GM18519 (cell line): ENCODE results near the gene MRPS31.

Experiments
- ATAC-seq: cut with Tn5 transposase; IDR thresholded peaks from one replicate; pipeline ENCODE4 v1.9.1; 2021; ENCODE audit warnings: mild to moderate bottlenecking, moderate library complexity; ENCODE audit not compliant: unreplicated experiment, low FRiP score

The MRPS31 gene

DNA sequence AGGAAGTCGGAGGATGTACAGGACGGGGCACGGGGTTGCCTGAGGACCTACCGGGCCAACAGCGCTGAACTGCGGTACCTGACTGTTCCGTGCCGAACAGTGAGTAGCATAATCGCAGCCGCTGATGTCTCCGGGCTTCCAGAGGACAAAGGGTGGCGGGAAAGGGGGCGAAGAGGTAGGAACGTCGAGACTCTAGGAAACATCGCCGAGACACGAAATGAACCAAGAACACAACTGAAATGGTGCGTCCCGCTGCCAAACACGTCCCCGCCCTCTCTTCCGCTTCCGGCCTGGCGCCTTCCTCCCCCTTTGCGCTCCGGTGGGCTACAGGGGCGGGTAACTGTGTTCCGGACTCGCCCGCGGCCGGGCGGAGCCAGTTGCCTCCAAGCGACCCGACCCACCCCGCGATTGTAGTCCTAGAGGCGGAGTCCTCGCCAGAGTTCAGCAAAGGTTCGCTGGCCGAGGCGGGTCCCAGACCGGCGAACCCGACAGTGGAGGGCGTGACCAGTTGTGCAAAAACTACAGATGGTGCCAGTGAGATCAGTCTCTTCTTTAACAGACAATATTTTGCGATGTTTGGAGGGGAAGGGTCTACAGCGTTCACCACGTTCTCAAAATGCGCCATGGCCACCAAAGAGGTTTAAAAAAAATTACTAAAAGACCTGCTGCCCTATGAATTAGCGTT is at the start of gene MRPS31:
Gene MRPS31, minus strand, starts transcription at position 257 of the 685 bp plus-strand sequence. Its CDS starts 54 bp downstream, at position 203.
- ATAC-seq, result peak; percentile 94

GRCh38 chr13:40819797-40820315 is 48.9 kb upstream of the MRPS31 start:
- ATAC-seq, result no peak

DNA sequence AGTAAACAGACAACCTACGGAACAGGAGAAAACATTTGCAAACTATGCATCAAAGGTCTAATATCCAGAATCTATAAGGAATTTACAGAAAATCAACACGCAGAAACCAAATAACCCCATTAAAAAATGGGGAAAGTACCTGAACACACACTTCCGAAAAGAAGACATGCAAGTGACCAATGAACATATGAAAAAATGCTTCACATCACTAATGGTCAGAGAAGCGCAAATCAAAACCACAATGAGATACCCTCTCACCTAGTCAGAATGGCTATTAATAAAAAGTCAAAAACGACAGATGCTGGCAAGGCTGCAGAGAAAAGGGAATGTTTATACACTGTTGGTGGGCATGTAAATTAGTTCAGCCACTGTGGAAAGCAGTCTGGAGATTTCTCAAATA is 47.9 kb upstream of the MRPS31 start:
- ATAC-seq, result no peak

DNA sequence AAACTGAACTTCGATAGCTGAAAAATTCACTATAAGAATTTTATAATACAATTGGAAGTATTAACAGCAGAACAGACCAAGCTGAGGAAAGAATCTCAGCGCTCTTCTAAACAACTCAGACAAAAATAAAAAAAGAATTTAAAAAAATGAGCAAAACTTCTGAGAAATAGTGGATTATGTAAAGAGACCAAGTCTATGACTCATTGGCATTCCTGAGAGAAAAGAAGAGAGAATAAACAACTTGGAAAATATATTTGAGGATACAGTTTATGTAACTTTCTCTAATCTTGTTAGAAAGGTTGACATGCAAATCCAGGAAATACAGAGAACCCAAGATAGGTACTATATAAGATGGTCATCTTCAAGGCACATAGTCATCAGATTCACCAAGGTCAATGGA is 43.8 kb upstream of the MRPS31 start:
- ATAC-seq, result no peak

DNA sequence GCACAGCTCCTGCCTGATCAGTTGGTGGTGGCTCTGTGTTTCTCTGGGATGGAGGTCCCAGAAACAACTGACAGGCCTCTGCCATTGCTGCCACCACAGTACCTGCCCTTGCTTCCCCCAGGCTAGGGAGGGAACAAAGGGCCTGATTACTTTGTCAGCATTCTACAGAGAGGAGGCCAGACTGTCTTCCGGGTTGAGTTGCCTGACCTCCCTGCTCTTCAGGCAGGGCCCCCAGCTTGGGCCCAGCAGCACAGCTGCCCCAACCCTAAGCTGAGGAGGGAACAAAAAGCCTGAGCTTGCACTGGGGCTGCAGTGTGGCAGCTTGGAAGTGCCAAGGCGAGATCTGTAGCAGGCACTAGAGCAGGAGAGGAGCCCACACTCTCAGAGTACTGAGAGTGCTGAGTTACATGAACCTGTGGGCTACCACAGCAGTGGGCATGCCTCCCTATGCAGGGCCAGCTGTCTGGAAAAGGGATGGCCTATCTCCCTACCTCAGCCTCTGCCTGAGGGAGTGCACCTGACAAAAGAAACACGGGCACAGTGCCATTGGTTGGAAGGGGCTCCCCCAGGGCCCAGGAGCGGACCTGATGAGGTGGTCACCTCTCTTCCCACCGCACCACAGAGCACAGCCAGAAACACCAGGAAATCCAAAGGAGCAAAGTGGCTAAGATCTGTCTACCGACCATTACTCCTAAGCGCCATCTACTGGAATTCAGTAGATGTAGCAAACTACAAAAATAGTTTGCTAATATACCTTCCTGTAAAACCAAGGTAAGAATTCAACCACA is 42.9 kb upstream of the MRPS31 start:
- peak; percentile 58 for ATAC-seq

GRCh38 chr13:40812724-40813445 is 41.9 kb upstream of the MRPS31 start:
- ATAC-seq, result no peak

- no peak for ATAC-seq
These were observed 41.1 kb upstream of the MRPS31 start for GRCh38 chr13:40812102-40812501.

DNA sequence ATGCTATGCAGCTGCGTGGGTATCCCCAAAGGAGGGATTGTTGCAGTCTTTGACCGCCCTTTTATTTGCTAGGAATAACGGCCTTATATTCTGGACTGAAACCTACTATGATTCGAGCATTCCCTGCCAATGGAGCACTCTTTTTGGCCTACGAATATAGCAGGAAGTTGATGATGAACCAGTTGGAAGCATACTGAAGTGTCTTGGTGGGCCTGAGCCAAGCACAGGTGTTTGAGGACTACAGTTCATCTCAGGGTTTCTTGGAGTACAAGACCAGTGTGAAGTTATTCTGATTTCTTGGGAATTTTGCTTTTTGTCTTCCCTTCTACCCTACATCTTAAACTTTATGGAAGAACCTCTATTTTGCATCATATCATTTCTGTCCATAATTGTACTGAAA is 38.5 kb upstream of the MRPS31 start:
- no peak for ATAC-seq

GRCh38 chr13:40806241-40806640 is 35.3 kb upstream of the MRPS31 start:
- no peak for ATAC-seq

DNA sequence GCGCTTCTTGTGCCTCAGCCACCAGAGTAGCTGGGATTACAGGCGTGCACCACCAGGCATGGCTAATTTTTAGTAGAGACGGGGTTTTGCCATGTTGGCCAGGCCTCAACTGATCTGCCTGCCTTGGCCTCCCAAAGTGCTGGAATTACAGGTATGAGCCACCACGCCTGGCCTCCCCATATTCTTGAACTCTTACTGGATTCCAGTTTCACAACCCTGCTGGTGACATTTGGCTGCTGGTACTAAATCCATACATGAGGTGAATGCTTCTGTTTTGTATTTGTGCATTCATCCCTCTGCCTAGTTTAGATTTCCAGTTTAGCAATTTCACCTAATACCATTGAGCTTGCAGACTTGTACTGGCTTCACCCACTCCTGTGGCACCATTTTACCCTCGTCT is 32.3 kb upstream of the MRPS31 start:
- no peak for ATAC-seq

DNA sequence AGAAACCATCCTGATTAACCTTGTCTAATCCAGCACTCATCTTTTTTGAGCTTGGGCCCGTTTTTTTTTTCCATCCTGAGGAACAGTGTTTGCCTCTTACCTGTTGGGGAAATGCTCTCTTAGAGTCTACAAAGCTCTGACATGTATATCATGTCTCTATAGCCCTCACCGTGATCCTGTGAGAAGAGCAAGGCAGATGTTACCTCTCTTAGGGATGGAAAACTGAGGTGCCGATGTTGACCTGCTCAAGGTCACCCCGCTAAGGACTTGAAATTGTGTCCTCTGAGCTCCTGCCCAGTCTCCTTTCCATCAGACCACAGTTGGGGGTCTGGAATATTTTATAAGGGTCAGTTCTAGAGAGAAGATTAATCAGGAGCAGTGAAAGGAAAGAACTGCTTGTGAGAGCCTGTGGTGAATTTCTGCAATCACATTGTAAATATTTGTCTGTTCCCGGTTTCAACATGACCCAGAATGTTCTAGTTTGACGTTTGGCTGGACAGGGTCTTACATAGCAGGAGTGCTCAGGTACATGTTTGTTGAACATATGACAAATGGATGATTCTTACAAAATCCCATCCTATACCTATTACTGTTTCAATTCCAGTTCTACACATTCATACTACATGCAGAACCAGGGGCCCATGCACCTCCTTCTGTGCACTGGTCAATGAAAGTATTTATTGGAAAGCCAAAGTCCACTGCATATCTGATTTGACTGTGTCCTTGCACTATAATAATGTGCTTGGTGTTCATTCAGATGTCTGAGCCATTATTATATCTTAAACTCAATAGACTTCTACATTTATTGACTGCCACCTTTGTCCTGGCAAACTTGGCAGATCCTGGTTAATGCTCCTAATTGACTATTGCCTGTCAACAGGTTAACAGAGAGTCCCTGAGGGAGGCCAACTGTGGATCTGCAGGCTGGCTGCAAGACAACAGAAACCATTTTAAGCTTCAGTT is 30.5 kb upstream of the MRPS31 start:
- ATAC-seq, result no peak

- ATAC-seq, result no peak
These were observed 29.6 kb upstream of the MRPS31 start for GRCh38 chr13:40800559-40800958.

GRCh38 chr13:40799508-40799907 is 28.5 kb upstream of the MRPS31 start:
- no peak for ATAC-seq

GRCh38 chr13:40798380-40798779 is 27.4 kb upstream of the MRPS31 start:
- no peak for ATAC-seq

GRCh38 chr13:40796649-40797048 is 25.7 kb upstream of the MRPS31 start:
- no peak for ATAC-seq

- no peak for ATAC-seq
These were observed 23.7 kb upstream of the MRPS31 start for GRCh38 chr13:40794414-40795368.

GRCh38 chr13:40793339-40793738 is 22.3 kb upstream of the MRPS31 start:
- no peak for ATAC-seq

DNA sequence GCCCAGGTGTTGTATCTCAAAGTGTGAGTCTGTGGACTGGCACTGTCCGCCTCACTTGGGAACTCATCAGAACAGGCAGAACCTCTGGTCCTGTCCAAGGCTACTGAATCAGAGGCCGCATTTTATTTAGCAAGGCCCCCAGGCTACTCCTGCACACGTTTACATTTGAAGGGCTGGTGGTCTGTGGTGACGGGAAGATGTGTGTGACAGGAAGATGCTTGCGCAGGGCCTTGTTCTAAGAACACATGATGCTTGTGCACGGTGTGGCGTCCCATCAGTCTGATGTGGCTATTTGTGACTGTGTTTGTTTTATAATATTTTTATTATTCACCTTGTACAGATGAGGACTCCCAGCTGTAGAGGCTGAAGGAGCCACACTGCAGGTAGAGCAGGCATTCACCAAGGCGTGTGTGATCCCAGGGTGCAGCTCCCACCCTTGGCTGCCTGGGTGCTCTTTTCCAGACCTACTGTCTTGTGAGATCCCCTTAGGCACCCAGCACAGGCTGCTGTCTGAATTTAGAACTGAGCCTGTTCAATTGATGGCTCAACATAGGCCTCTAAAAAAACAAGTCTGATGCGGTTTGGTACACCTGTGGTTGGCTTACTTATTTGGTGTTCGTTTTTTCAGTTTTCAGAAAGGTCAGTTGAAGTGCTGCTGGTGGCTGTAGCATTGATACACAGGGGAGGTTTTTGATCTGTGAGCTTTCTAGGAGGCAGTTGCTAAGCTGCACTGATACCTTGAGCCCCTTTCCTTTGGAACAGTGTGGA is 21.5 kb upstream of the MRPS31 start:
- ATAC-seq, result no peak
